DOHH2 (cell line): ENCODE measurements around the gene TGFBR2.

Experiments
- H3F3A ChIP-seq: fragments of 200-600 bp; sonication (generic), shearing (Covaris generic); 2 replicates; pipeline ENCODE4 v1.6.0; 2016; ENCODE audit warnings: antibody characterized with exemption, mild to moderate bottlenecking; ENCODE audit not compliant: control insufficient read depth, insufficient read depth
- H3K27ac ChIP-seq: fragments of 200-600 bp; sonication (generic); 2 replicates; pipeline ENCODE4 v1.5.1; 2014; ENCODE audit warnings: low read depth, mild to moderate bottlenecking, low read length, moderate library complexity
- H3K27me3 ChIP-seq: fragments of 200-600 bp; sonication (generic); 2 replicates; pipeline ENCODE4 v1.6.1; 2014; ENCODE audit warnings: mild to moderate bottlenecking, low read length, mixed read lengths; ENCODE audit not compliant: control insufficient read depth
- H3K36me3 ChIP-seq: fragments of 200-600 bp; sonication (generic); 2 replicates; pipeline ENCODE4 v1.6.1; 2014; ENCODE audit warnings: mild to moderate bottlenecking, low read length, moderate library complexity, mixed read lengths; ENCODE audit not compliant: control insufficient read depth
- H3K4me1 ChIP-seq: fragments of 200-600 bp; sonication (generic); 2 replicates; pipeline ENCODE4 v1.6.1; 2014; ENCODE audit warnings: mild to moderate bottlenecking, low read length, mixed read lengths; ENCODE audit not compliant: control insufficient read depth
- H3K4me2 ChIP-seq: fragments of 200-600 bp; sonication (generic); 2 replicates; pipeline ENCODE4 v1.6.0; 2014; ENCODE audit warnings: mild to moderate bottlenecking, low read length, moderate library complexity
- H3K4me3 ChIP-seq: fragments of 200-600 bp; sonication (generic); 2 replicates; pipeline ENCODE4 v1.5.1; 2014; ENCODE audit warnings: mild to moderate bottlenecking, low read length, mixed read lengths
- H3K79me2 ChIP-seq: fragments of 200-600 bp; sonication (generic); 2 replicates; pipeline ENCODE4 v1.6.1; 2014; ENCODE audit warnings: mild to moderate bottlenecking, low read length, mixed read lengths; ENCODE audit not compliant: control insufficient read depth
- H3K9me2 ChIP-seq: fragments of 200-600 bp; sonication (generic); replicated peaks from 2 replicates; pipeline ENCODE4 v1.6.1; 2014; ENCODE audit warnings: mild to moderate bottlenecking, low read length, mixed read lengths; ENCODE audit not compliant: control insufficient read depth
- H3K9me3 ChIP-seq: fragments of 200-600 bp; sonication (generic); 2 replicates; pipeline ENCODE4 v1.6.1; 2014; ENCODE audit warnings: antibody characterized with exemption, low read length, mixed read lengths; ENCODE audit not compliant: control insufficient read depth, insufficient read depth
- H4K20me1 ChIP-seq: fragments of 200-600 bp; sonication (generic); 2 replicates; pipeline ENCODE4 v1.6.0; 2014; ENCODE audit warnings: low read depth, mild to moderate bottlenecking, antibody characterized with exemption, low read length, moderate library complexity; ENCODE audit not compliant: control insufficient read depth, insufficient read depth
- EZH2phosphoT487 ChIP-seq: fragments of 200-600 bp; sonication (generic); IDR thresholded peaks from 2 replicates; pipeline ENCODE4 v1.6.1; 2017; ENCODE audit warnings: borderline replicate concordance, mild to moderate bottlenecking, antibody characterized with exemption, low read length, moderate library complexity, mixed read lengths
- TF ChIP-seq, protein P1 (sequence below): fragments of 200-600 bp; sonication (generic); IDR thresholded peaks from one replicate; pipeline ENCODE4 v1.5.1; 2014; ENCODE audit warnings: antibody characterized with exemption, mild to moderate bottlenecking, low read depth, low read length; ENCODE audit not compliant: poor library complexity, severe bottlenecking

The TGFBR2 gene

GRCh38 chr3:30690199-30690598 lies 83.8 kb downstream of the TGFBR2 start:
- H4K20me1 ChIP-seq = no peaks in the 10 kb centered on the region
- no peak overlapping the region for H3K27ac ChIP-seq

GRCh38 chr3:30691249-30691880 lies 85.0 kb downstream of the TGFBR2 start:
- H3K27ac ChIP-seq = no peak overlapping the region
- H3K4me3 ChIP-seq = no peak overlapping the region
- no peaks in the 10 kb centered on the region for H3K9me2 ChIP-seq
- H3F3A ChIP-seq = no peaks in the 10 kb centered on the region
- H3K4me2 ChIP-seq = no peak overlapping the region
- no peaks in the 10 kb centered on the region for H3K79me2 ChIP-seq
- no peaks in the 10 kb centered on the region for H4K20me1 ChIP-seq
- H3K4me1 ChIP-seq = peaks cover 7% of the 10 kb centered on the region
- no peaks in the 10 kb centered on the region for H3K9me3 ChIP-seq
- TF ChIP-seq, protein P1, sequence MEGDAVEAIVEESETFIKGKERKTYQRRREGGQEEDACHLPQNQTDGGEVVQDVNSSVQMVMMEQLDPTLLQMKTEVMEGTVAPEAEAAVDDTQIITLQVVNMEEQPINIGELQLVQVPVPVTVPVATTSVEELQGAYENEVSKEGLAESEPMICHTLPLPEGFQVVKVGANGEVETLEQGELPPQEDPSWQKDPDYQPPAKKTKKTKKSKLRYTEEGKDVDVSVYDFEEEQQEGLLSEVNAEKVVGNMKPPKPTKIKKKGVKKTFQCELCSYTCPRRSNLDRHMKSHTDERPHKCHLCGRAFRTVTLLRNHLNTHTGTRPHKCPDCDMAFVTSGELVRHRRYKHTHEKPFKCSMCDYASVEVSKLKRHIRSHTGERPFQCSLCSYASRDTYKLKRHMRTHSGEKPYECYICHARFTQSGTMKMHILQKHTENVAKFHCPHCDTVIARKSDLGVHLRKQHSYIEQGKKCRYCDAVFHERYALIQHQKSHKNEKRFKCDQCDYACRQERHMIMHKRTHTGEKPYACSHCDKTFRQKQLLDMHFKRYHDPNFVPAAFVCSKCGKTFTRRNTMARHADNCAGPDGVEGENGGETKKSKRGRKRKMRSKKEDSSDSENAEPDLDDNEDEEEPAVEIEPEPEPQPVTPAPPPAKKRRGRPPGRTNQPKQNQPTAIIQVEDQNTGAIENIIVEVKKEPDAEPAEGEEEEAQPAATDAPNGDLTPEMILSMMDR = no peak
- TF ChIP-seq EZH2phosphoT487 = no peak
- H3K36me3 ChIP-seq = peaks cover 36% of the 10 kb centered on the region
- H3K27me3 ChIP-seq = no peaks in the 10 kb centered on the region

More at GRCh38 chr3:30690199-30690598, 83.8 kb downstream of the TGFBR2 start:
- Histone ChIP-seq H3K79me2 (no peaks in the 10 kb centered on the region), H3K4me2 (no peak overlapping the region), H3K27me3 (no peaks in the 10 kb centered on the region), H3K4me1 (0 out of 2 replicates have a peak, but pooled peaks cover 2% of the 10 kb centered on the region), H3K4me3 (no peak overlapping the region), H3F3A (no peaks in the 10 kb centered on the region), H3K9me3 (no peaks in the 10 kb centered on the region), H3K36me3 (peaks cover 40% of the 10 kb centered on the region), H3K9me2 (no peaks in the 10 kb centered on the region)
- no peak for TF ChIP-seq EZH2phosphoT487
- TF ChIP-seq, protein P1 = no peak

- Histone ChIP-seq H4K20me1 (no peaks in the 10 kb centered on the region), H3K9me3 (no peaks in the 10 kb centered on the region), H3K4me2 (no peak overlapping the region), H3K4me3 (no peak overlapping the region), H3K27ac (no peak overlapping the region), H3K9me2 (no peaks in the 10 kb centered on the region), H3K4me1 (peaks cover 13% of the 10 kb centered on the region), H3F3A (no peaks in the 10 kb centered on the region), H3K27me3 (no peaks in the 10 kb centered on the region), H3K79me2 (no peaks in the 10 kb centered on the region), H3K36me3 (peaks cover 36% of the 10 kb centered on the region)
- TF ChIP-seq EZH2phosphoT487 = no peak
- TF ChIP-seq, protein P1 = no peak
Measured at GRCh38 chr3:30691944-30692343, 85.5 kb downstream of the TGFBR2 start.
